ENCODE measurements around the gene RIMBP2. TPM values are rescaled to one million over a fixed set of nuclear protein-coding genes. Genes with fewer than 3 reads are reported as not detected.

RIMBP2 gene
- total RNA-seq, 4 donors from 2014 or later, result 1.5 to 5.3 (median 2.7) TPM

DNA sequence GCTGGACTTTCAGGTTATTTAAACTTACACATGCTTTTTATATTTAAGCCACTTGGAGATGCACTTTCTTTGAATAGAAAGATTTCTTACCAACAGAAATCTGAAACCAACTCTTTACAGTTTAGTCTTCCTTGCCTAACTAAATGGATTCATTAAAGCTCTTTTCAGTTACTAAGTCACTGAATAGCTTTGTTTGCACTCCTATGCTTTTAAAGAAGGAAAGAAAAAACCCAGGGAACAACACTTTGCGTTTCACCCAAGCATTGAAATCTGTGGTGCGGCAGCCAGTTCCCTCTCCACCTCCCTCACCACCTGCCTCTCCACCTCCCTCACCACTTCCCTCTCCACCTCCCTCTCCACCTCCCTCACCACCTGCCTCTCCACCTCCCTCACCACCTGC, 70.3 kb downstream of the RIMBP2 start:
- TF ChIP-seq, protein P1, sequence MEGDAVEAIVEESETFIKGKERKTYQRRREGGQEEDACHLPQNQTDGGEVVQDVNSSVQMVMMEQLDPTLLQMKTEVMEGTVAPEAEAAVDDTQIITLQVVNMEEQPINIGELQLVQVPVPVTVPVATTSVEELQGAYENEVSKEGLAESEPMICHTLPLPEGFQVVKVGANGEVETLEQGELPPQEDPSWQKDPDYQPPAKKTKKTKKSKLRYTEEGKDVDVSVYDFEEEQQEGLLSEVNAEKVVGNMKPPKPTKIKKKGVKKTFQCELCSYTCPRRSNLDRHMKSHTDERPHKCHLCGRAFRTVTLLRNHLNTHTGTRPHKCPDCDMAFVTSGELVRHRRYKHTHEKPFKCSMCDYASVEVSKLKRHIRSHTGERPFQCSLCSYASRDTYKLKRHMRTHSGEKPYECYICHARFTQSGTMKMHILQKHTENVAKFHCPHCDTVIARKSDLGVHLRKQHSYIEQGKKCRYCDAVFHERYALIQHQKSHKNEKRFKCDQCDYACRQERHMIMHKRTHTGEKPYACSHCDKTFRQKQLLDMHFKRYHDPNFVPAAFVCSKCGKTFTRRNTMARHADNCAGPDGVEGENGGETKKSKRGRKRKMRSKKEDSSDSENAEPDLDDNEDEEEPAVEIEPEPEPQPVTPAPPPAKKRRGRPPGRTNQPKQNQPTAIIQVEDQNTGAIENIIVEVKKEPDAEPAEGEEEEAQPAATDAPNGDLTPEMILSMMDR (IDR thresholded peaks at IDR 0.05), result no peak
- TF ChIP-seq POLR2A (IDR thresholded peaks at IDR 0.05), result no peak
- intact Hi-C loops (cut with DNase I; ENCODE audit: low total_unique reads), result no loop called here
- H3K4me3 ChIP-seq (ENCODE audit: low read depth, poor library complexity, severe bottlenecking), result no peak overlapping the region
- WGBS, 2 donors, result 53 to 84% methylated on average over 2 of the region's 2 CpGs
- DNase-seq (ENCODE audit: low spot score in 2 of 2), result no peak

DNA sequence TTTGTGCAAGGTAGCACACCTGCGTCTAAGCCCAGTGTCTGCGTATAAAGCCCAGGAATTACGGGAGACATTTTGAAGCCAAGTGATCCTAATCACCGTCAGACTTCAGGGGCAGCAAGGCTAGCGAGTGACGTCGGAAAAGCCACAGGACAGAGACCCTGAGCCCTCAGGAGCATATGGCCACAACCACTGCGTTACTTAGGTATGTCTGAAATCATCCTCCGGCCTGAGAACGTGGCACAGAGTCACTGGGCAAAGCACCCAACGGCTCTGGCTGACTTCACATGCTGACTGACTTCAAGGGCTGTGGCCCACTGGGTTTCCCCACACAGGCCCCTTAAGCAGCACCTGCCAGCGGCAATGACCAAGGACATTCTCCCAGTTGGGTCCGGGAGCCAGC, 71.5 kb downstream of the RIMBP2 start:
- DNase-seq (ENCODE audit: low spot score in 2 of 2), result no peak
- TF ChIP-seq, protein P1 (IDR thresholded peaks at IDR 0.05), result no peak
- no peak for TF ChIP-seq POLR2A (IDR thresholded peaks at IDR 0.05)
- 85 to 93% methylated on average over 13 of the region's 13 CpGs for WGBS, 2 donors
- H3K4me3 ChIP-seq (ENCODE audit: low read depth, poor library complexity, severe bottlenecking), result no peak overlapping the region
- intact Hi-C loops (cut with DNase I; ENCODE audit: low total_unique reads), result no loop called here

DNA sequence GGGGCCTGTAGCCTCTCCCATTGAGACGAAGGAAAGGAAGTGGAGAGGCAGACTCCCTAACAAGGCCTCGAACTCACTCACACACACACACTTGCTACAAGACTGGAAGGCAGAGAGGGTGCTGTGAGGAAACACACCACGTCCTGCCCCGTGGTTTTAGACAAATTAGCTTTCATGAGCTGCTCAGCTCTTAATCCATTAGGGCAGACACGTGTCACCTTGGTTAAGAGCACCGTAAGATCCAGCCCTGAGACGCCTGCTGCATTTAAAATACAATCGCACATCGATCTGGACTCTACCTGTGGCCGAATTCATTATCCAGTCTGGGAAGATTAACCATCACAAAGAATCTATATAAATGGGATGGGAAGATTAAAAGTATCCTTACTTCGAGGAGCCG, 72.0 kb downstream of the RIMBP2 start:
- no peak for DNase-seq (ENCODE audit: low spot score in 2 of 2)
- WGBS, 2 donors, result 82 to 92% methylated on average over 12 of the region's 12 CpGs

DNA sequence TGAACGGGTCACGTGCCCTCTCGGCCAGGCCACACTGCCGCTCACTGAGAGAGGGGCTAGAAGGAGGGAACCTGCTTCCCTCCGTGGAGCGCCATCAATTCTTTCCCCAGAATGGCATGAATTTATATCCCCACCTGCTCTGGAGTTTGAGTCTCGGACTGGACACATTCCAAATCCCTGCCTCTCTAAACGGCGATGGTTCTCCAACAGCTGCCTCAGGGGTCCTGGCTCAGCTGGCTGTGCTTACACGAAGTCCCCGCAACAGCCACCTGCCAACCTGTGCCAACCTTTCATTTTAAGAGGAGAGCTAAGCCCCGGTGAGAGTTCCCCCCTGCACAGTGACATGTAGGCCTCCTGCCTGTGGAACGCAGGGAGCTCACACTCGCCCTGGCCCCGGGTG, 73.2 kb downstream of the RIMBP2 start:
- intact Hi-C loops (cut with DNase I; ENCODE audit: low total_unique reads), result no loop called here
- H3K4me3 ChIP-seq (ENCODE audit: low read depth, poor library complexity, severe bottlenecking), result no peak overlapping the region
- DNase-seq (ENCODE audit: low spot score in 2 of 2), result no peak
- WGBS, 2 donors, result 70 to 85% methylated on average over 15 of the region's 15 CpGs
- TF ChIP-seq, protein P1 (IDR thresholded peaks at IDR 0.05), result no peak
- no peak for TF ChIP-seq POLR2A (IDR thresholded peaks at IDR 0.05)

More for the DNA sequence above, 72.0 kb downstream of the RIMBP2 start:
- intact Hi-C loops (cut with DNase I; ENCODE audit: low total_unique reads), result no loop called here
- TF ChIP-seq, protein P1 (IDR thresholded peaks at IDR 0.05), result no peak
- no peak for TF ChIP-seq POLR2A (IDR thresholded peaks at IDR 0.05)
- H3K4me3 ChIP-seq (ENCODE audit: low read depth, poor library complexity, severe bottlenecking), result no peak overlapping the region

DNA sequence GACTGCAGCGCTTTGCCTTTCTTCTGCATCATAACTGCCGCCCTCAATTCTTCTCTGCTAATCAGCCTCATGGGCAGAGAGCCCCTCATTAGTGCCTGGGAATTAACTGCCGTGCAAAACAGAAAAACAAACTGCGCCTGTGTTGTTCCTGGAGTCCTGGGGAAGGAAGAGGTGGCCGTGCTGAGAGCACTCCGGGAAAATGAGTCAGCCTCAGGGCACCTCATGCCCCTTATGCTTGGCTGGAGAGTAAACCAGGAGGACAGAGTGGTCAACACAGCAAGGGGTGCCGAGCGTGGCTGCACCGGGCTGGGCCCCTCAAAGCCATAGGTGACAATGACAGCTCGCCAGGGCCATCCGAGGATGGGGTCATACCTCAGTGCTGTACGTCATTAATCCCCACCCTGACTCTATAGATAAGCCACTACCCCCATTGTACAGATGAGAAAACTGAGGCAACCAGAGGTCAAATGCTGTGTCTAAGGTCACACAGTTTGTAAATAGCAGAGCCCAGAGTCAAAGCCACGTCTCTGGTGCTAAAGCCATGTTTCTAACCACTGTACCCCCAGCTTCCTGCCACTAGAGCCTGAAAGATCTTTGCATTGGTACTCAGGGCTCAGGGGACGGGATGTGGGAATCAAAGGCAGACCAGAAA, 74.4 kb downstream of the RIMBP2 start:
- DNase-seq (ENCODE audit: low spot score in 2 of 2), result no peak
- WGBS, 2 donors, result 90% methylated on average over 14 of the region's 14 CpGs
- TF ChIP-seq POLR2A (IDR thresholded peaks at IDR 0.05), result no peak
- TF ChIP-seq, protein P1 (IDR thresholded peaks at IDR 0.05), result no peak
- H3K4me3 ChIP-seq (ENCODE audit: low read depth, poor library complexity, severe bottlenecking), result no peak overlapping the region
- intact Hi-C loops (cut with DNase I; ENCODE audit: low total_unique reads), result no loop called here

DNA sequence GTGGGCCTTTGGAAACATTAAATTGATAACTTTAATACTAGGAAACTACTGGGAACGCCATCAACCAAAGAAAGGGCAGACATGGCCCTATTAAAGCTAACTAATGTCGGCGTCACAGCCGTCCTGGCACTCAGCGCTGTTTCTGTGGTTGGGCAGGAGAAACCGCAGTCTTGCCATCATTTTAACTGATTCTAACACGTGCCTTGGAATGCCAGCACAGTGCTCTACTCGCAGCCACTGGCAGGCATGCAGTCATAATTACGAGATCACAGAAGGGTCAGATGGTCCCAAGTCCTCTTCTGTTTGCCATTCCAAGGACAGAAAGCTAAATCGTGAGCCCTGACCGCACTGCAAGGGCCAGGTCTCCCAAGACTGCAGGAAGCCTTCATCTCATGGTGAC, 75.2 kb downstream of the RIMBP2 start:
- TF ChIP-seq, protein P1 (IDR thresholded peaks at IDR 0.05), result no peak
- TF ChIP-seq POLR2A (IDR thresholded peaks at IDR 0.05), result no peak
- intact Hi-C loops (cut with DNase I; ENCODE audit: low total_unique reads), result no loop called here
- DNase-seq (ENCODE audit: low spot score in 2 of 2), result no peak
- H3K4me3 ChIP-seq (ENCODE audit: low read depth, poor library complexity, severe bottlenecking), result no peak overlapping the region
- 88 to 90% methylated on average over 11 of the region's 11 CpGs for WGBS, 2 donors

Measured in lower leg skin (tissue), 4 donors.